NCI-H2227 (cell line): ENCODE measurements around the gene ANKRD17.
"Not testable (repeated sequence)": the region's sequence is repeated elsewhere in the genome, so short reads cannot be mapped to it uniquely, and the experiment has no call there.

ENCODE experiments used
- DNase-seq: peaks from one replicate; lab custom pipeline; 2025; ENCODE audit not compliant: unreplicated experiment; lab: John Stamatoyannopoulos, UW

ANKRD17 gene

GRCh38 chr4:73247100-73247499 lies 11.5 kb downstream of the ANKRD17 start:
- no peak for DNase-seq

DNA sequence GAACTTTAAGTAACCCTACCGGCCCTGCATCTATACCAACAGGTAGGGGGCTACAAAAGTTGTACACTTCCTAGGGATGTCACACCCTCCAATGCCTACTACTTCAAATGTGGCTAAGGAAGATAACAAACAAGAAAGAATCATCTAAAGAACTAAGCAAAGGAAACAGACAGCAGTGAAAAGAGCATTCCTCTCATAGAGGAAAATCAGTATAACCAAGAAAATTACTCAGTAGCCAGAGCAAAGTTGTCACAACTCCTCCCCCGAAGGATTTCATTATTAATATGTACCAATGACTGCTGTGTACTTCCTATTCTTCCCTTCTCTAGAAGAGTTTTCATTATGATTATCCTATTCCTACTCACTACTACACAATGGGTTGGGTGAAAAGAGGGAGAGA lies 12.6 kb downstream of the ANKRD17 start:
- DNase-seq = no peak

- DNase-seq = no peak
Measured at GRCh38 chr4:73244945-73245601, 13.5 kb downstream of the ANKRD17 start.

GRCh38 chr4:73237044-73237443 lies 21.6 kb downstream of the ANKRD17 start:
- DNase-seq = no peak

DNA sequence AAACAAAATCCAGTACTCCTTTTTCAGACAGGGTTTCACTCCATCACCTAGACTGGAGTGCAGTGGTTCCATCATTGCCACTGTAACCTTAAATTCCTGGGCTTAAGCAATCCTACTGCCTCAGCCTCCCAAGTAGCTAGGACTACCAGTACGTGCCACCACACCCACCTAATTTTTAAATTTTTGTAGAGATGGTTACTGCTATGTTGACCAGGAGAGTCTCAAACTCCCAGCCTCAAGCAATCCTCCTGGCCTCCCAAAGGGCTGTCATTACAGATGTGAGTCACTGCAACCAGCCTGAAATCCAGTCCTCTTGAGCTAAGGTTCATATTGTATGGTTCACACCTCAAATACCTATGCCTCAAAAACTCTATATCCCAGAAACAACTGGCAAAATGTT lies 22.4 kb downstream of the ANKRD17 start:
- DNase-seq = no peak

DNA sequence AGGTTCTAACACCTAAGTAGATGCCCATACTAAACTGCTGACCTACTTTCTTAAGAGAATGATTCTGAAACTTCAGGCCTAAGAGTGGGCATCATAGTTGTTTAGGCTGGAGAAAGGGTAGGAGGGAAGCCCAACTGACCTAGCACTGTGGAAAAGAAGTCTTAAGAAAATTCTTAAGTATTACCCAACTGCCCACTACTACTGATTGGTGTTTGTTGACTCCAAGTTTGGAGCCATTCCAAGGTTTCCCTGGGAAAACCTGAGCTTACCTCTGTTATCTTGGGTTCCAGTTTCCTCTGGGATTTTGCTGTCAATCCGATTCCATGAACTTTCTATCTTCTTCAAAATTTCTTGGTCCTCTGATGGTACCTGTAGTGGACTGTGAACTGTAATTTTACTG lies 23.9 kb downstream of the ANKRD17 start:
- DNase-seq = no peak

GRCh38 chr4:73231518-73232487 lies 26.8 kb downstream of the ANKRD17 start:
- no peak for DNase-seq

GRCh38 chr4:73230865-73231517 lies 27.6 kb downstream of the ANKRD17 start:
- DNase-seq = no peak

DNA sequence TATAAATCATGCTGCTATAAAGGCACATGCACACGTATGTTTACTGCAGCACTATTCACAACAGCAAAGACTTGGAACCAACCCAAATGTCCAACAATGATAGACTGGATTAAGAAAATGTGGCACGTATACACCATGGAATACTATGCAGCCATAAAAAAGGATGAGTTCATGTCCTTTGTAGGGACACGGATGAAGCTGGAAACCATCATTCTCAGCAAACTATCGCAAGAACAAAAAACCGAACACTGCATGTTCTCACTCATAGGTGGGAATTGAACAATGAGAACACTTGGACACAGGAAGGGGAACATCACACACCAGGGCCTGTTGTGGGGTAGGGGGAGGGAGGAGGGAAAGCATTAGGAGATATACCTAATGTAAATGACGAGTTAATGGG lies 29.8 kb downstream of the ANKRD17 start:
- DNase-seq = not testable (repeated sequence)

- DNase-seq = no peak
Measured at GRCh38 chr4:73224886-73225285, 33.7 kb downstream of the ANKRD17 start.

DNA sequence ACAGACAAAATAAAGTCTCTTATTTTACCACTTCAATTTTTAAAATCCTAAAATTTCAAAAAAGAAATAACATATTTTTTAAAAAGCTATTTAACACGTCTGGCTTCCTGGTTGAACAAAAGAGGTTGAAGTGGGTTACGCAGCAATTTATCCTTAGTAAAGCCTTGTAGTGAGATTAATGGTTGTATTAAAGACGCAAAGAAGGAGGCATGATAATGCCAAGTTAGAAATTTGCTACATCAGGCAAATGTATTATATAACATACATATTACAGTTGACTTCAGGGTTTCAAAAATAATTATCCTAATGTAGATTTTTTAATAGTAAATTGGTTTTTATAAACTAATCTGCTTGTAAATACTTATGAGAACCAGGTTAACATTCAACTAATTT lies 35.3 kb downstream of the ANKRD17 start:
- DNase-seq = no peak

- DNase-seq = peak; percentile 82
Measured at GRCh38 chr4:73222466-73223257, 35.9 kb downstream of the ANKRD17 start.

DNA sequence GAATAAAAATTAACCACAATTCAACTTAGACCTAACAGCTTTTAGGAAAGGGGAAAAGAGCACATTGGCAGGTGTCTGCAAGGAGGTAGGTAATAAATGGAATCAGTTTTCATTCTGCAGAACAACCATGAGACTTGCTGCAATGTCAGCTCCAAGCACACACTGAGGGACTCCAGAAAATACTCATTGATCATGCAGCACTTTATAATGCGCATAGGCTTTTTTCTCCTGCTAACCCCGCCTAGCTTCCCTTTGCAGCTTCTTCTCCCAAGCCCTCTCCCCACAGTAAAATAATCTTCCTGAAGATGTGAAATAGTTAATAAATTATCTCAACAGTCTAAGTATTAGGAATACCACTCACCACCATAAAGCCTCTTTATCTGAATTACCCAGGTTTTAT lies 36.9 kb downstream of the ANKRD17 start:
- DNase-seq = no peak

DNA sequence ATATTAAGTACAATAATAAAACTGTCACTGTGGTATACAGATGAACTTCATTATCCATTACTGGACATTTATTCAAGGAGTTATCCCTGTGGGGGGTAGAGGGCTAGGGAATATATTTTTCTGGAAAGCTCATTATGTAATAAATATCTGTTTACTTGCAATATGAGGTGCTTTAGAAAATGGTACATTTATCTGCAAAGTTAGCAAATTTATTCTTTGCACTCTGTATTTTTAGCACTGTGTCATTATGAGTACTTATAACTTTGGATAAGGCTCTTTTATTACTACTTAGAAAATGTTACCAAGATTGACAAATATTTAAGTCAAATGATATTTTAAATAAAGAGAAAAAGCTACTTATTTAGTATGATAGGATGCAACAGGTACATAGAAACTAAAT lies 37.8 kb downstream of the ANKRD17 start:
- no peak for DNase-seq

- no peak for DNase-seq
Measured at GRCh38 chr4:73213916-73214653, 44.5 kb downstream of the ANKRD17 start.

GRCh38 chr4:73212982-73213730 lies 45.4 kb downstream of the ANKRD17 start:
- DNase-seq = no peak

DNA sequence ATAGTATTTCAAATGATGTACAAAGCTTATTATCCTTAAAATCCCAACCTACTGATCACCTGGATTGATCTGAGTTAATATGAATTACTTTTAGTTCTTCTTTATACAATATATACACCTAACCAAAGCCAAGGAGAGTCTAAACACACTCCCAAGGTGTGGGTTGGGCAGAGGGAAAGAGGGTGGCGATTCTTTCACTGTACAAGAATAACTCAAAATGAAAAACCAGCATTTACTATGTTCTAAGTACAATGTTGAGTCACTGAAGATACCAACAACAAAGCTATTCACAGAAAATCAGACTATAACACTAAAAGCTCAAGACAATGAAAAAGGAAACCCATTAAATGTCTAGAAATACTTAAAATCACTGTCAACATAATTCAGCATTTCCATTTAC lies 46.6 kb downstream of the ANKRD17 start:
- DNase-seq = no peak

GRCh38 chr4:73208376-73208775 lies 50.2 kb downstream of the ANKRD17 start:
- DNase-seq = no peak

DNA sequence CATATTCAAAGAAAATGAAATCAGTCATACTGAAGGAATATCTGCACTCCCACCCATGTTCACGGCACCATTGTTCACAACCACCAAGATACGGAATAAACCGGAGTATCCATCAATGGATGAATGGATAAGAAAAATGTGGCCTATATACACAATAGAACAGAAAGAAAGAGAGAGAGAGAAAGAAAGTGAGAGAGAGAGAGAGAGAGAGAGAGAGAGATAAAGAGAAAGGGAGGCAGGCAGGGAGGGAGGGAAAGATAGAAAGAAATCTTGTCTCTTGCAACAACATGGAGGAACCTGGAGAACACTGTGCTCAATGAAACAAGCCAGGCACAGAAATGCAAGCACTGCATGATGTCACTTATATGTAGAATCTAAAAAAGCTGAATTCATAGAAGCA lies 52.4 kb downstream of the ANKRD17 start:
- no peak for DNase-seq

GRCh38 chr4:73205482-73205881 lies 53.1 kb downstream of the ANKRD17 start:
- DNase-seq = no peak
